GM12872 (cell line): ENCODE data around the gene IL4I1.

Experiments used
- TF ChIP-seq, protein P1 (sequence below): IDR thresholded peaks from 3 replicates; pipeline ENCODE4 v1.5.1; 2011; ENCODE audit warnings: low read depth, mild to moderate bottlenecking, low read length, moderate library complexity; ENCODE audit not compliant: insufficient read depth

Gene IL4I1

DNA sequence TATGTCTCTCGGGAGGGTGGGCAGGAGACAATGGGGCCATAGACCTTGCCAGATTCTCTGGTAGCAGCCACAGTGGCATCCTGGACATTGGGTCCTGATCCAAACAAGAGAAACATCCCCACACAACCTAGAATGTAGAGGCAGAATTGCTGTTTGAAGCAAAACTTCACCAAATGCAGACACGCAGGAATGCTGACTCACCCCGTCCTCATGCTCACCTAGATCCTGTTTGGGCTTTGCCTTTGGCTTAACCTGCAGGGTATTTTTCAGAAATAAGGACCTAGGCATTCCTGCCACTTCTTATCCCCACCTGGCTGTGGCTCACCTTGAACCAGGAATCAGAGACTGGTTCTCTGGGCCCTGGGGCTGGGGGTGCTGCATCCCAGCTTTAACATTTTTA is 11.9 kb downstream of the IL4I1 start:
- TF ChIP-seq, protein P1, sequence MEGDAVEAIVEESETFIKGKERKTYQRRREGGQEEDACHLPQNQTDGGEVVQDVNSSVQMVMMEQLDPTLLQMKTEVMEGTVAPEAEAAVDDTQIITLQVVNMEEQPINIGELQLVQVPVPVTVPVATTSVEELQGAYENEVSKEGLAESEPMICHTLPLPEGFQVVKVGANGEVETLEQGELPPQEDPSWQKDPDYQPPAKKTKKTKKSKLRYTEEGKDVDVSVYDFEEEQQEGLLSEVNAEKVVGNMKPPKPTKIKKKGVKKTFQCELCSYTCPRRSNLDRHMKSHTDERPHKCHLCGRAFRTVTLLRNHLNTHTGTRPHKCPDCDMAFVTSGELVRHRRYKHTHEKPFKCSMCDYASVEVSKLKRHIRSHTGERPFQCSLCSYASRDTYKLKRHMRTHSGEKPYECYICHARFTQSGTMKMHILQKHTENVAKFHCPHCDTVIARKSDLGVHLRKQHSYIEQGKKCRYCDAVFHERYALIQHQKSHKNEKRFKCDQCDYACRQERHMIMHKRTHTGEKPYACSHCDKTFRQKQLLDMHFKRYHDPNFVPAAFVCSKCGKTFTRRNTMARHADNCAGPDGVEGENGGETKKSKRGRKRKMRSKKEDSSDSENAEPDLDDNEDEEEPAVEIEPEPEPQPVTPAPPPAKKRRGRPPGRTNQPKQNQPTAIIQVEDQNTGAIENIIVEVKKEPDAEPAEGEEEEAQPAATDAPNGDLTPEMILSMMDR, result no peak

DNA sequence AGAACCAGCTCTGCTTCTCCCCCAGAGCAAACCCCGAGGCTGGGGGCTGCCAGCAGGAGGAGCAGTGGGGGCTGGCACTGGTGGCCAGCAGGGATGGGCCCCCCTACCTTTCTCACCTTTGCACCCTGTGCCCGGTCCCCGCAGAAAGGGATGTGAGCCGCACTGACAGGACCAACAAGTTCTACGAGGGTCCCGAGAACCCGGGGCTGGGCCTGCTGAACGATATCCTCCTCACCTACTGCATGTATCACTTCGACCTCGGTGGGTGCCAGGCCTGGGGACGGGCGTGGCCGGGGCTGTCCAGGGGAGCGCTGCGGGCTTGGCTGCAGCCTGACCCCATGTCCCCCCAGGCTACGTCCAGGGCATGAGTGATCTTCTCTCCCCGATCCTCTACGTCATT is 12.6 kb downstream of the IL4I1 start:
- TF ChIP-seq, protein P1, result no peak

DNA sequence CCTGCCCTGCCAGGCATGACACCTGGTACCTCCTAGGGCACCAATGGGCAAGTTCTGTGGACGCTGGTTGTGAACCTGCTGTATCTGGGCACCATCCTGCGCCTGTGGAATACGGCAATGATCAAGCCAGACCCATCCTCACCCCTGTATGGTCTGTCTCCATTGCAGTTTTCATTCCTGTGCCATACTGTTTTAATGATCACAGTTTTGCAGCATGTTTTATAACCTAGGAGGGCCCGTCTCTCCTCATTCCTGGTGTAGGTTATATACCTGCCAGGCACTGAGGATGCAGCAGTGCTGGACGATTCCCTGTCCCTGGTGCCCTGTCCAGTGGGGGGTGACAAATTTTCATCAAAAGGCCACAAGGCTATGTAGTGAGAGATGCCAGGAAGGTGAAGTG is 13.6 kb downstream of the IL4I1 start:
- TF ChIP-seq, protein P1, result no peak

DNA sequence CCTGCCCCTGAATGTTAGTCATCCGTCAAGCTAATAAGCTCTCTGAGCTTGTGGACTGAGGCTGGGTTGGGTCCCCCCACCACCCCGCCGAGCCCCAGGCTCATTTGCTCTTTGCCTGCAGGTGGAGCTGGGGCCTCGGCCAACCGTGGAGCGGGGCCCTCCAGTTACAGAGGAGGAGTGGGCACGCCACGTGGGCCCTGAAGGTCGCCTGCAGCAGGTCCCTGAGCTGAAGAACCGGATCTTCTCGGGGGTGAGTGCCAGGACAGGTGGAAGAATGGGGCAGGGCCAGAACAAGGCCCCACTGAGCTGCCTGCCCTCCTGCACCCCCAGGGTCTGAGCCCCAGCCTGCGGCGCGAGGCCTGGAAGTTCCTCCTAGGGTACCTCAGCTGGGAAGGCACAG is 14.0 kb downstream of the IL4I1 start:
- TF ChIP-seq, protein P1, result no peak

- TF ChIP-seq, protein P1, result no peak
Measured at GRCh38 chr19:49881672-49882394, 14.9 kb downstream of the IL4I1 start.

GRCh38 chr19:49881186-49881585 is 15.5 kb downstream of the IL4I1 start:
- TF ChIP-seq, protein P1, result no peak

- TF ChIP-seq, protein P1, result no peak
Measured at GRCh38 chr19:49880162-49880869, 16.4 kb downstream of the IL4I1 start.
